ENCODE measurements around the gene VAMP8.
A peak's percentile ranks its signal among the peaks of the same experiment; 100 is the strongest.
"Not testable (repeated sequence)": the region's sequence is repeated elsewhere in the genome, so short reads cannot be mapped to it uniquely, and the experiment has no call there.

Gene VAMP8

GRCh38 chr2:85577386-85578242 is at the start of gene VAMP8:
Gene VAMP8 (plus strand): TSS chr2:85577586. CDS start chr2:85577647, 61 bp downstream.
- DNase-seq (ENCODE audit: low spot score) (peak; percentile 37), FAIRE-seq (no peak)

GRCh38 chr2:85527787-85528186 is 49.6 kb upstream of the VAMP8 start:
- DNase-seq (ENCODE audit: low spot score), result no peak
- FAIRE-seq, result no peak

DNA sequence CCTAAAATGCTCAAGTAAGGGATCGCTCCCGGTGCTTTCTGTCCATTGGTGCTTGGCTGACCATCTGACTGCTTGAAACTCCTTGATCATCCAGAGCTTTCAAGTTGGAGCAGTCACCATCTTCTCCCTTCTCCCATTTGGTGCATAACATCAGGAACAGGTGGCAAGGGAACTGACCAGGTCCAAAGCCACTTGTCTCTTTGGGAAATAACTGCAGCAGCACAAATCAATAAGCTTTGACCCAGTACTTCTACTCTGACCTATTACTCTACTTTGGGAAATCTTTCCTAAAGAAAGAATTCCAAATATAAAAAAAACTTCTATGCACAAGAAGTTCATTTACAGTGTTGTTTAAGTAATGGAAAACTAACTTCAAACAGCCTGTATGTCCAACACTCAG is 49.0 kb upstream of the VAMP8 start:
- DNase-seq (ENCODE audit: low spot score) (no peak), FAIRE-seq (no peak)

DNA sequence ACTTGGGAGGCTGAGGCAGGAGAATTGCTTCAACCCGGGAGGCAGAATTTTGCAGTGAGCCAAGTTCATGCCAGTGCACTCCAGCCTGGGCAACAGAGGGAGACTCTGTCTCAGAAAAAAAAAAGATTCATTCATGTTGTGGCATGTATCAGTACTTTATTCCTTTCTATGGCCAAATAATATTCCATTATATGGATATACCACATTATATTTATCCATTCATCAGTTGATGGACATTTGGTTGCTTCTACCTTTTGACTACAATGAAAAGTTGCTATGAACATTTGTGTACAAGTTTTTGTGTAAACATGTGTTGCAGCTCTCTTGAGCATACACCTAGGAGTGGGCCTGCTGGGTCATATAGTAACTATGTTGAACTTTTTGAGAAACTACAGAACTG is 47.6 kb upstream of the VAMP8 start:
- FAIRE-seq (no peak), DNase-seq (ENCODE audit: low spot score) (no peak)

- FAIRE-seq (no peak), DNase-seq (ENCODE audit: low spot score) (no peak)
These were observed 45.8 kb upstream of the VAMP8 start for GRCh38 chr2:85531589-85531988.

- no peak for FAIRE-seq
These were observed 43.3 kb upstream of the VAMP8 start for GRCh38 chr2:85534099-85534498.

GRCh38 chr2:85534881-85535280 is 42.5 kb upstream of the VAMP8 start:
- no peak for FAIRE-seq
- no peak for DNase-seq (ENCODE audit: low spot score)

More at GRCh38 chr2:85534099-85534498, 43.3 kb upstream of the VAMP8 start:
- no peak for DNase-seq (ENCODE audit: low spot score)

GRCh38 chr2:85536479-85536878 is 40.9 kb upstream of the VAMP8 start:
- no peak for FAIRE-seq

GRCh38 chr2:85537600-85538506 is 39.5 kb upstream of the VAMP8 start:
- FAIRE-seq (no peak), DNase-seq (ENCODE audit: low spot score) (peak; percentile 27)

More at GRCh38 chr2:85536479-85536878, 40.9 kb upstream of the VAMP8 start:
- DNase-seq (ENCODE audit: low spot score), result peak; percentile 38

GRCh38 chr2:85538507-85539360 is 38.7 kb upstream of the VAMP8 start, which contains the start of gene MAT2A:
Gene MAT2A (plus strand): TSS chr2:85539168. CDS start chr2:85539288, 120 bp downstream.
- FAIRE-seq, result no peak

DNA sequence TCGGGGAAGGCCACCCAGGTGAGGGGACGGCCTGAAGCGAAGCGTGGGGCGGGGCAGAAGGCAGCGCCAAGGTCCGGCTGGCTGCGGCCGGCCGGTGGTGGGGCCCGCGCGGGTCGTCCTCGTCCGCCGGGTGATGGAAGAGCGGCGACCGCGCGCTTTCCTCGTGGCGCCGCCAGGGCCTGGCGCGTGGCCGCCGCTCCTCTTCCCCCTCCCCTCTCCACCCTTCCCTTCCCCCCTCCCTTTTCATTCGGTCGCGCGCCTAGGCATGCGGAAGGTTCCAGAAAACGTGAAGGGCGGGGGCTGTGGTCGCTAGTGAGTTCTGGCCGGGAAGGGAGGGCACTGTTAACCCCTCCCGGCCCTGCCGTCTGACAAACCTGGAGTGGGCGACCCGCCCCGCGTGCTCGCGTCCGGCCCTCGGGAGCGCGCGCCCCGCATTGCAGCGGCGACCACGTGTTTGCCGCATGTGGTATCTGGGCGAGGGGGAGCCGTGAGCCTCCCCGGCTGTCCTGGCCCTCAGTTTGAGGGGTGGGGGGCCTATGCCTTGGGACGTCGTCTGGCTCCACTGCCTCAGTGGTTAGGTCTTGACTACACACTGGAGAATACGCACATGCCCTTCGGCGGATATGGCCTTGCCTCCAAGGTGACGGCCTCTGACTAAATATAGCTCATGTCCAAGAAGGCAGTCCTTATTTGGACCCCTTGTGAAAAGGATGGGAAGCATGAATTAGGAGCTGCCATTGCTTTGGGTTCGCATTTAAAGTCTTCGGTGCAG is 37.8 kb upstream of the VAMP8 start:
- FAIRE-seq (no peak), DNase-seq (ENCODE audit: low spot score) (peak; percentile 49)

More at GRCh38 chr2:85538507-85539360, 38.7 kb upstream of the VAMP8 start, which contains the start of gene MAT2A:
- peak; percentile 84 for DNase-seq (ENCODE audit: low spot score)

DNA sequence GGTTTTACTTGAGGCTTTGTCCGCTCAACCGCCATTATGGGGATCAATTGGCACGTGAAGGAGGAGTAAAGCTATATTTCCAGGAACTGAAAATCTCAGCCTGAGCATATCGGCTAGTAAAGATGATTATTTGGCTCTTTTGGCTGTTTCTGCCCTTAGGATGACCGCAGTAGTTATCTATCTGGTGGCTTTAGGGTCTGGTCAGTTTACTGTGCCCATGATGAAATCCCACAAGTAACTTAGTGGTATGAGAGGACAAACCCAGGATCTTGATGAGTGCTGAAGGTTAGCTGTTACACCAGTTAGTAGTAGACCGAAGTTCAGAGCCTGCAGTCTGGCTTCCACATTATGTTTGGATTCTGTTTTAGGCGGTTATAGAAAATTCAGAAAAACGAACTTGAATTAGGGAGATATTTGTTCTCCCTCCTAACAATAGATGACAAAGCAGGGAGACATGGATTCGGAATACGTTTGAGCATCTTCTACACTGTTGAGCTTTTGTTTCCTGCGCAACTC is 37.2 kb upstream of the VAMP8 start:
- no peak for FAIRE-seq
- no peak for DNase-seq (ENCODE audit: low spot score)

DNA sequence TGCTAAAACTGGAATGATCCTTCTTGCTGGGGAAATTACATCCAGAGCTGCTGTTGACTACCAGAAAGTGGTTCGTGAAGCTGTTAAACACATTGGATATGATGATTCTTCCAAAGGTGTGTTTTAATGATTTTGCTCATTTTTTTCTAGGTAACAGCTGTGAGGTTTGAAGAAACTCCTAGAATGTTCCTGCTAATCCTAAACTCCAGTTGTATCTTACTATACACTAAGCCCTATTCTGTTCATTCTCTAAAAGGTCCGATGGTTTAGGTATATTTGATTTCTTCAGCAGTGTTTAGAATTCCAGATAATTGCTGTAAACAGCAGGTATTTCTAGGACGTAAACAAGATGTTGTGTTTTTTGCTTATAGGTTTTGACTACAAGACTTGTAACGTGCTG is 36.1 kb upstream of the VAMP8 start:
- FAIRE-seq (no peak), DNase-seq (ENCODE audit: low spot score) (no peak)

GRCh38 chr2:85541753-85542457 is 35.5 kb upstream of the VAMP8 start:
- FAIRE-seq (no peak), DNase-seq (ENCODE audit: low spot score) (no peak)

GRCh38 chr2:85542777-85543176 is 34.6 kb upstream of the VAMP8 start:
- FAIRE-seq (no peak), DNase-seq (ENCODE audit: low spot score) (no peak)

DNA sequence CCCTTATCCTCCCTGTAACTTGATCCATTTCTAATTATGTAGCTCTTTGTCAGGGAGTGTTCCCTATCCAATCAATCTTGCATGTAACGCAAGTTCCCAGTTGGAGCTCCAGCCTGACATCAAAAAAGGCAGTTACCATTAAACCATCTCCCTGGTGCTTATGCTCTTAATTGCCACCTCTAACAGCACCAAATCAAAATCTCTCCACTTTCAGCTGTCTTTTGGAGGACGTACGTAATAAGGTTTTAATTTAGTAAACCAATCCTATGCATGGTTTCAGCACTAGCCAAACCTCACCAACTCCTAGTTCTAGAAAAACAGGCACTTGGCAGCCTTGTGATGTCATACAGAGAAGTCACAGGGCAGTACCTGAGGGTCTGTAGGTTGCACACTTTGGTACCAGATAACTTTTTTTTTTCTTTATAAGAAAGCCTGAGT is 33.1 kb upstream of the VAMP8 start:
- not testable (repeated sequence) for FAIRE-seq; DNase-seq (ENCODE audit: low spot score)

DNA sequence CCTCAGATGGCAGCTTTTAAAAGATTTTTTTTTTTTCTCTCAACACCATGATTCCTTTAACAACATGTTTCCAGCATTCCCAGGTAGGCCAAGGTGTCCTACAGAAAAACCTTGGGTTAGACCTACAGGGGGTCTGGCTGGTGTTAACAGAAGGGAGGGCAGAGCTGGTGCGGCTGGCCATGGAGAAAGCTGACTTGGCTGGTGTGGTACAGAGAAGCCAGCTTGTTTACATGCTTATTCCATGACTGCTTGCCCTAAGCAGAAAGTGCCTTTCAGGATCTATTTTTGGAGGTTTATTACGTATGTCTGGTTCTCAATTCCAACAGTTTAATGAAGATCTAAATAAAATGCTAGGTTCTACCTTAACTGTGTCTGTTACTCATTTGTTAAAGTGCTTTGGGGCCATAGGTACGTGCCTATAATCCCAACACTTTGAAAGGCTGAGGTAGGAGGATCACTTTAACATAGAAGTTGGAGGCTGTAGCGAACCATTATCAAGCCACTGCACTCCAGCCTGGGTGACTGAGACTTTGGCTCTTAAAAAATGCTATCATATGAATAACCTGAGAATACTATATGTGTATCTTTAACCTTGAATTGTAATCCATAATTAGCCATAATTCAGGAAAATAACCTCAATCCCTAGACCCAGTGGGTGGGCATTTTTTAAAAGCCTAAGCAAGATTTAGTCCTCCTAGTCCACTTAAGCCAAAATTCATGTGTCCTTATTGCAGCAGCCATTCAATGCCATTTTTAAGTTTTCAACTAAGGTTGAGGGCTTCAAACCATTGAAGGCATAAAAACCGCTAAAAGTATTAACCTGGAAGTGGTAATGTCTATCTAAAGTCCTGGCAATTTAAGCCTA is 32.2 kb upstream of the VAMP8 start:
- not testable (repeated sequence) for DNase-seq (ENCODE audit: low spot score); FAIRE-seq

- FAIRE-seq (no peak), DNase-seq (ENCODE audit: low spot score) (no peak)
These were observed 31.6 kb upstream of the VAMP8 start for GRCh38 chr2:85545780-85546240.

All from RCC 7860 (cell line).